HG03354 (cell line): ENCODE results near the gene ATP13A3.
A peak's percentile ranks its signal among the peaks of the same experiment; 100 is the strongest.

Experiments used
- ATAC-seq: cut with Tn5 transposase; IDR thresholded peaks from one replicate; pipeline ENCODE4 v1.9.1; 2021; ENCODE audit warnings: mild to moderate bottlenecking; ENCODE audit not compliant: unreplicated experiment, poor library complexity, severe bottlenecking

Gene ATP13A3

DNA sequence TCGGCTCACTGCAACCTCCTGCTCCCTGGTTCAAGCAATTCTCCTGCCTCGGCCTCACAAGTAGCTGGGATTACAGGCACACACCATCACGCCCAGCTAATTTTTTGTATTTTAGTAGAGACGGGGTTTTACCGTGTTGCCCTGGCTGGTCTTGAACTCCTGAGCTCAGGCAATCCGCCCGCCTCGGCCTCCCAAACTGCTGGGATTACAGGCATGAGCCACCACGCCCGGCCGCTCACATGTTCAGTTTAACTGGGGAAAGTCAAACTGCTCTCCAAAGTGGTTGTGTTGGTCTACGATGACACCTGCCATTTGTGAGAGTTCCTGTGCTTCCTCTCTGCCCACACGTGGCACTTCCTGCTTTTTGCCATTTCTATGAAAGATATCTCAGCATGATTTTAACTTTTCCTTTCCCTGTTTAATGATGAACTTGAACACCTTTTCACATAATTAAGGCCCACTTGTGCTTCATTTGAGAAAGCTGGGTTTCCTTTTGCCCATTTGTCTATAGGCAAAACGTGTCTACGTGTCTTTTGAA lies 86.9 kb downstream of the ATP13A3 start:
- ATAC-seq, result no peak

DNA sequence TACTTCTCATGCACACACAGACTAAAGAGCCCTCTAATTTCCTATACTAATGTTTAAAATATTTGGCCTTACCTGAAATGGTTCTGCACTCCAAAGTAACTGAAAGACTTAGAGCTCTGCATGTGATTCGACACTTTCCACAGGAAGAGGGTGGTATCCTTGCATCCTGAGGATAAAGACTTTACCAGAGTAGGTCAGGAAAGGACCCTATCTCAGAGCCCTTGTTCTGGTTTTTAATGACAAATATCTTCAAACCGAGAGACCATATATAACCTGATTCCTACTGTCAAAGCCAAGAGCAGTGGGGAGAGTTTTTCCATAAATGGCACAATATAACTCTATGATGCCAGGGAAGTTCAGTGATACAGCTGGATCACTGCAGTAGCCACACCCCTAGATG lies 87.6 kb downstream of the ATP13A3 start, which contains the start of gene GP5:
Gene GP5, minus strand, starts transcription at position 101 of the 400 bp plus-strand sequence. CDS start 984 bp downstream, outside the sequence.
- no peak for ATAC-seq

DNA sequence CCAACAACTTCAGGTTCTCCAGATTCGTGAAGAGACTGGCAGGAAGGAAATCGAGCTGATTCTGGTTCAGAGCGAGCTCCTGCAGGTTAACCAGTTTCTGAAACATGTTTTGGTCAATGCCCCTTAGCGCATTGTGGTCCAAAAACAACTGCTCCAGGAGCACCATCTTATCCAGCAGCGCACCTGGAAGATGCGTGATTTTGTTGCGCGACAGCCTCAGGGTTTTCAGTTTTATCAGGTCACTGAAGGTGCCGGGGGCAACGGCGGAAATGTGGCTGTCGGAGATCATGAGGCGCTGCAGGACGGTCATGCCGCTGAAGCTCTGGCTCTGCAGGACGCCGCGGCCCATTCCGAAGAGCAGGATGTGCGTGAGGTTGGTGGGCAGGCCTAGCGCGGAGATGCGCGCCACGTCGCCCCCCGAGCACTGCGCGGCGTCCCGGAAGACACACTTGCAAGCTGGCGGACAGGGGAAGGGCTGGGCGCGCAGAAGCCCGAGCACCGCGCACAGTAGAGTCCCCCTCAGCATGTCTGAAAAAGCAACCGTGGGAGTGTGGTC lies 89.0 kb downstream of the ATP13A3 start:
- no peak for ATAC-seq

GRCh38 chr3:194396859-194397756 lies 89.7 kb downstream of the ATP13A3 start:
- peak; percentile 50 for ATAC-seq

DNA sequence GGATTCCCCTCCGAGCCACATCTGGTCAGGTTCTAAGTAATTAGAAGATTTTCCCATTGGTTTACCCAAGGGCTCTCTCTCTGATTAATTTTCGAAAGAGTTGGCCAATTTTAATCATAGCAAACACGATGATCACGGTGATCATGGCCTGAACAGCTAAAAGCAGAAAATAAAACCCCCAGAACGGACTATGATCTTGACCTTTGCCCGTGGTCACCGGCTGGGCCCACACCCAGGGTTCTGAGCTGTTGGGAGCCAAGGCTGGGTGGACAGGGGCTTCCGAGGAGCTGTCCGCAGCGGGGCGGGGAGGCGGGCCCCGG lies 90.3 kb downstream of the ATP13A3 start:
- ATAC-seq, result no peak

- no peak for ATAC-seq
These were observed 90.8 kb downstream of the ATP13A3 start for GRCh38 chr3:194395778-194396538.

GRCh38 chr3:194395212-194395611 lies 91.6 kb downstream of the ATP13A3 start:
- ATAC-seq, result no peak

DNA sequence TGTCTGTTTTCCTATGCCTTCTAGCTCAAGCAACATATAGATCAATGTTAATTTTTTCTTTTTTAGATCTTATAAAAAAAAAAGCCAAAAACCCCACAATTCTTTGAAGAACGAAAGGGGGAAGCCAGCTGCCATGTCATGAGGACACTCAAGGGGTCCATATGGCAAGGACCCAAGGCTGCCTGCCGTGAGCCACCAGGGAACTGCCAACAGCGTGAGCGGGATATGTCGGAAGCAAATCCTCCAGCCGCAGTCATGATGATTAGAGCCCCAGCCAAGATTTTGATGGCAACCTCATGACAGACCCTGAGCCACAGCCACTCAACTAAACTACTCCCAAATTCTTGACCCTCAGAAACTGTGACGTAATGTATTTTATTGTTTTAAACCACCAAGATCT lies 94.2 kb downstream of the ATP13A3 start:
- ATAC-seq, result no peak

DNA sequence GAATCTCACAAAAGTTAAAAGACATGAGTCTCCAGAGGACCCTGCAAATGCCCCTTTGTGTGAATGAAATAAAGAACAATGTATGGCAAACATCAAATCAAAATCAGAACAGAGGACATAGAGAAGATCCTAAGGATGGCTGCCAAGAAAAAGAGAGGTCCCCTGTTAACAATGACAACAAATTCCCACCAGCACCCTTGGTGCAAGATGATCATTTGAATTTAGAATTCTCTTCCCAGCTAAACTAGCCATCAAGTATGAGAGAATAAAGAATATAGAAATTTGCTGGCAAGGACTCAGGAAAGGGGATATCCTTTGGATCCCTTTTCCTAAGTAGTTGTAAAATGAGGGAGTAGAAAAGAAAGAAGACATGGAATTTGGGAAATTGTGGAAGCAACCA lies 96.0 kb downstream of the ATP13A3 start:
- ATAC-seq, result no peak

- ATAC-seq, result no peak
These were observed 97.5 kb downstream of the ATP13A3 start for GRCh38 chr3:194389269-194389668.

DNA sequence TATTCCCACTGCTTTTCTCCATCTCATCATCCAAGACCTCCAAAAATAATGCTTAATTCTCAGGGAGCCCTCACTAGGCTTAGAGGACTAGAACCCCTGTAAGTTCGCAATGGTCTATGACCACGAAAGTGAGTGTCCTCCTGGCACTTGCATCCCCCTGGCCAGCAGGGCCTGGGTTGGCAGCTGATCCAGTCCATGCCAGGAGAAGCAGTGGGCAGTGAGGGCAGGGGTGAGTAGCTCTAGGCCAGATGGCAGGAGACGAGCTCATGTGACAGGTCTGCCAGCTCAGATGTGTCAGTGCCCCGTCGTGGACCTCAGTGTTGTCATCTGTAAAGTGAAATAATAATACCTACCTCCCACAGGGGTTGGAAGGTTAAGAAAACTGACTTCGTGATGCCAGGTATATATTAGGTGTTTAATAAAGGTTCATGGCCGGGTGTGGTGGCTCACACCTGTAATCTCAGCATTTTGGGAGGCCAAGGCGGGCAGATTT lies 98.8 kb downstream of the ATP13A3 start:
- no peak for ATAC-seq

DNA sequence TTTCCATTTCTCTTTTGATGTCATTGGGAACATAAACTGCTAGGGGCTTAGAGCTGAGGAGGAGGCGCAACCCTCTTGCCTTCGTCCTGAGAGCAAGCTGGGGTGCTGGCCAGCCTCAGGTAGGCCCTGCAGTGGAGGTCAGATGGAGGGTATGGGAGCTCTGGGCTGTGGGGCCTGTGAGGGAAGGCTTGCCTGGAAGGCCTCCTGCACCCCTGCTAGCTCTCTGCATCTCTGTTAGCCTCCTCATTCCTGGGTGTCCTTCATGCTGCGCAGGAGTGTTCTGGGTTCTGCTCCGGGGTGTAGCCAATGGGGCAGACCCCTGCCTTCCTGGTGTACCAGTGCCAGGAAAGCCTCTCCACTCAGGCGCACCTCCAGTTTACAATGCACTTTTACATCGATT lies 99.5 kb downstream of the ATP13A3 start:
- no peak for ATAC-seq

GRCh38 chr3:194386648-194387047 lies 100.2 kb downstream of the ATP13A3 start:
- ATAC-seq, result no peak

DNA sequence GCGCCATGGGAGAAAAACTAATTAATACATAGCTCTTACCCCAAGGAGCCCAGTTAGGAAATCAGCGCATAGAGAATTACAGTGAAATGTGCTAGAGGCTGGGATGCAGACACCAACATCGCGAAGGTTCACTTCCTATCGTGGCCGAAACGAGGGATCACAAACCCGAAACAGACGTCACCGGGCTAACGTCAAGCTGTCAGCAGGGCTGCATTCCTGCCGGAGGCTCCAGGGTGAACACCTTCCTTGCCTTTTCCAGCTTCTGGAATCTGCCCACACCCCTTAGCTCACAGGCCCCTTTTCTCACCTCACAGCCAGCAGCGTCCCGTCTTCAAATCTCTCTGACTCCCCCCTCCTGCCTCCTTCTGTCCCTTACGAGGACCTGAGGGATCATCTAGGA lies 100.7 kb downstream of the ATP13A3 start:
- ATAC-seq, result no peak

GRCh38 chr3:194384569-194385001 lies 102.2 kb downstream of the ATP13A3 start:
- no peak for ATAC-seq

DNA sequence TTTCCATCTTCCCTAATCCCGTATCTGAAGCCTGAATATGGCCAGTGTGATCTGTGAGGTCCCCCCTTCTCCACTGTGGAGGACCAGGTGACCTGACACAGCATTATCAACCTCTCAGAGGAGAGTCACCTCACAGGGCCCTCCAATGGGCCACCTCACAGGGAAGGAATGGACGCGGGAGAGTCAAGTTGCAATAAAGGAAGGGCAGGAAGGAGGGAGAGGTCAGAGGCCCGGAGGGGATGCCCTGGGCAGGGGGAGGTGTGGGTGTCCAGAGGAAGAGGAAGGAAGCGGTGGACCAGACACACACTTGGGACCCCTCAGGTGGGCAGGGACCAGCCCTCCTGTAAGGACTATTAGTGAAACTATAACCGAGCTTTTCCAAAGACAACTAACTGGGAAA lies 102.6 kb downstream of the ATP13A3 start:
- no peak for ATAC-seq

DNA sequence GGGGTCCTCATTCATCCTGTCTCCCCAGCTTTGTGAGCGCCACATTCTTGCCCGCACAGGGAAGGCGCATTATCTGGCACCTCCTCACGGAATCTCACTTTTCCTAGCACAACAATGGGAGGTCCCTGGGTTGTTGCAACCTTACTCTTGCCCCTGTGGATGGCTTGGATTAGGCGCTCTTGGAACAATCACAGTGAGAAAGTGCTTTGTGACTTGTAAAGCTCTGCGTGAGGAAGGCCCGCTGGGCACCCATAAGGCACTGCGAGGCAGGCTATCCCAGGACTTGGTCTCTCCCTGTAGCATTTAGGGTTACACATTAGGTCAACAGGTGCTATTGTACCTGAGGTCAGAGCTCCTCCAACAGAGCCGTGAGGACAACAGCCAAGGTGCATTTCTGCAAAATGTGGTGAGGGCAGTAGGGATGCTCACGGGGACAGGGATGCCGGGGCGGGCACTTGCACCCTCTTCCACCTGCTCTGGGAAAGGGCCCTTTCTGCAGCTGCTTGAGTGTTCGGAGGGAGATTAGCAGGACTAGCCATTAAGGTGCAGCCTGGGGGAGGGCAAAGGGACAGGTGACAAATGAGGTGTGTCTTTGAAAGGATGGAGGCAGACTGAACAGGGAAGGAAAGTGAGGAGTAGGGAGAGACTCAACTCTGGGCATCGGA lies 103.4 kb downstream of the ATP13A3 start:
- ATAC-seq, result no peak

GRCh38 chr3:194382892-194383223 lies 103.9 kb downstream of the ATP13A3 start:
- no peak for ATAC-seq

GRCh38 chr3:194382196-194382891 lies 104.5 kb downstream of the ATP13A3 start:
- no peak for ATAC-seq
